ENCODE data around the gene CCNK. TPM values are rescaled to one million over a fixed set of nuclear protein-coding genes. Genes with fewer than 3 reads are reported as not detected.

The CCNK gene
- total RNA-seq, 1 donor from 2014 or later, result 64.8 TPM

DNA sequence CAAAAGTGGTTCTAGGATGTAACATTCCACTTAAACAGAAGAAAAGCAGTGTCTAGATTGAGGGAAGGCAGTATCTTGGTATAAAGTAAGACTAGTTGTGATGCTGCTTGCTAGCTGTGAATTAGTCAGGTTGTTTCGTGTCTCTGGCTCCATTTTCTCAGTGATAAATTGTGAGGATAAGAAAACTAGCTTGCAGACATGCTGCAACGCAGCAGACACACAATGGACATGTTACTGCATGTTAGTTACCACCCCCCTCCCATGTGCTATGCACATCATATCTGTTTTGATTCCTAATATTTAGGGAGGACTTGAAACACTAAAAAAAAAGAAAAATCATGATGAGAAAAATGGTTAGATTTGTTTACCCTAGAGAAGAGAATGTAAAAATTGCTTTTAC, 2.9 kb downstream of the CCNK start:
- Mint-ChIP-seq H3K4me1 (ENCODE audit: low read depth) (peaks cover 29% of the 10 kb centered on the region), H3K27ac (no peak overlapping the region), H3K4me3 (ENCODE audit: low read depth) (no peak overlapping the region), H3K36me3 (ENCODE audit: insufficient read depth) (no peaks in the 10 kb centered on the region), H3K27me3 (no peaks in the 10 kb centered on the region), H3K9me3 (ENCODE audit: low read depth) (no peaks in the 10 kb centered on the region)
- TF ChIP-seq, protein P1, sequence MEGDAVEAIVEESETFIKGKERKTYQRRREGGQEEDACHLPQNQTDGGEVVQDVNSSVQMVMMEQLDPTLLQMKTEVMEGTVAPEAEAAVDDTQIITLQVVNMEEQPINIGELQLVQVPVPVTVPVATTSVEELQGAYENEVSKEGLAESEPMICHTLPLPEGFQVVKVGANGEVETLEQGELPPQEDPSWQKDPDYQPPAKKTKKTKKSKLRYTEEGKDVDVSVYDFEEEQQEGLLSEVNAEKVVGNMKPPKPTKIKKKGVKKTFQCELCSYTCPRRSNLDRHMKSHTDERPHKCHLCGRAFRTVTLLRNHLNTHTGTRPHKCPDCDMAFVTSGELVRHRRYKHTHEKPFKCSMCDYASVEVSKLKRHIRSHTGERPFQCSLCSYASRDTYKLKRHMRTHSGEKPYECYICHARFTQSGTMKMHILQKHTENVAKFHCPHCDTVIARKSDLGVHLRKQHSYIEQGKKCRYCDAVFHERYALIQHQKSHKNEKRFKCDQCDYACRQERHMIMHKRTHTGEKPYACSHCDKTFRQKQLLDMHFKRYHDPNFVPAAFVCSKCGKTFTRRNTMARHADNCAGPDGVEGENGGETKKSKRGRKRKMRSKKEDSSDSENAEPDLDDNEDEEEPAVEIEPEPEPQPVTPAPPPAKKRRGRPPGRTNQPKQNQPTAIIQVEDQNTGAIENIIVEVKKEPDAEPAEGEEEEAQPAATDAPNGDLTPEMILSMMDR (IDR thresholded peaks at IDR 0.05; ENCODE audit: unreplicated experiment), result no peak
- no peak for DNase-seq (ENCODE audit: low spot score, unreplicated experiment)

DNA sequence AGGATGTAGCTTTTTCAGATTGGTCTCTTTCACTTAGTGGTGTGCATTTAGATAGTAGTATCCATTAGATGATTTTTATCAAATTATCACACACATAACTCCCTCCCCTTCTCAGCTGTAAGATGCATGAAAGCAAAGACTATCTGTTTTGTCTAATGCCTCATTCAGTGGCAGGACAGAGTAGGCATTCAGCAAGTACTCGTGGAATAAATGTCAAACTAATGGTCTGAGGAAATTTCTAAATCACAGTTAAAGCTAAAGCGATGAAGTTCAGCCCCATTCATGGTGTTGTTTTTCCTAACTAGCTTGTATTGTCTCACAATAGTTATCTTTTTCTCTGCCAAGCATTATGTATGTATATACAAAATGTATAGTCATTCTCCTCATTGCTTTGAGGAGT, 16.1 kb downstream of the CCNK start:
- no peak overlapping the region for H3K27ac Mint-ChIP-seq
- peaks cover 14% of the 10 kb centered on the region for H3K36me3 Mint-ChIP-seq (ENCODE audit: insufficient read depth)
- H3K4me3 Mint-ChIP-seq (ENCODE audit: low read depth), result no peak overlapping the region
- TF ChIP-seq, protein P1 (IDR thresholded peaks at IDR 0.05; ENCODE audit: unreplicated experiment), result no peak
- no peak for DNase-seq (ENCODE audit: low spot score, unreplicated experiment)
- H3K27me3 Mint-ChIP-seq, result no peaks in the 10 kb centered on the region
- H3K4me1 Mint-ChIP-seq (ENCODE audit: low read depth), result peaks cover 6% of the 10 kb centered on the region
- H3K9me3 Mint-ChIP-seq (ENCODE audit: low read depth), result no peaks in the 10 kb centered on the region

DNA sequence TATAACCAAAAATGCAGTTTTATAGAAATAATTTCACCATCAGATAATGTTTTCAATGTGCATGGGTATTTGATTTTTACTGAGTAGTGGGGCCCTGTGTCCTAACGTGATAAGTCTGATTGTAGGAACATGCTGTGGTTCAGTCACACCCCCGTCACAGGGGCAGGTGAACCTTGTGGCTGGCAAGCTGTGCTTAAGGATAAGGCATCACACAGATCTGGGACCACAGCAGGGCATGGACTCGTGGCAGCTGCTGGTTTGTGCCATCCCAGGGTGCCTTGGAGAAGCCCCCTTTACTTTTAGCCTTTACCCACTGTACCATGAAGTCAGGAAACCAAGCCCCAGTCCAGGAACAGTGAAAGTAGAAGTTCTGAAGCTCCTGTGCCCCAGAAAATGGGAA, 16.7 kb downstream of the CCNK start:
- Mint-ChIP-seq H3K27me3 (no peaks in the 10 kb centered on the region), H3K4me1 (ENCODE audit: low read depth) (peaks cover 6% of the 10 kb centered on the region), H3K36me3 (ENCODE audit: insufficient read depth) (peaks cover 14% of the 10 kb centered on the region), H3K27ac (peak overlapping the region; percentile 67), H3K4me3 (ENCODE audit: low read depth) (no peak overlapping the region), H3K9me3 (ENCODE audit: low read depth) (no peaks in the 10 kb centered on the region)
- TF ChIP-seq, protein P1 (IDR thresholded peaks at IDR 0.05; ENCODE audit: unreplicated experiment), result no peak
- DNase-seq (ENCODE audit: low spot score, unreplicated experiment), result no peak

DNA sequence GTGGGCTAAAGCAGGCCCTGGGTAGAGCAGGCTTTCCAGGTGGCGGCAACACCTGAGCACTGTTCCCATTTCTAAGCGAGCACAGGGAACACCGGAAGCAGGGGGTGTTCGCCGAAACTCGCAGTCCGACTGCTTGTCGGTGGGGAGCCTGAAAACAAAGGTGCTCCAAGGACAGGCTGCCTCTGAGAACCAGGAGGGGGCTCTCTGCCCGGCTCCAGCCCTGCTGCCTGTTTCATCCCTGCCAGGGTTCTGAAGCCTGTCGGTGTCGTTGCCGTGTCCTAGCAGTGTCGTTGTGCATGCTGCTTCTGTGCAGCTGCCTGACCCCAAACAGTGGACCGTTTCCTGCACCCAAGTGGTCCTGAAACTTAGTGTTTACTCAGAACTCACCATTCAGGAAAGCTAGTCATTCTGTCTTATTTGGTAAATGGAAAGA, 21.8 kb downstream of the CCNK start:
- Mint-ChIP-seq H3K27ac (no peak overlapping the region), H3K4me1 (ENCODE audit: low read depth) (peaks cover 6% of the 10 kb centered on the region), H3K4me3 (ENCODE audit: low read depth) (no peak overlapping the region), H3K9me3 (ENCODE audit: low read depth) (no peaks in the 10 kb centered on the region), H3K27me3 (no peaks in the 10 kb centered on the region), H3K36me3 (ENCODE audit: insufficient read depth) (peaks cover 32% of the 10 kb centered on the region)
- DNase-seq (ENCODE audit: low spot score, unreplicated experiment), result no peak
- TF ChIP-seq, protein P1 (IDR thresholded peaks at IDR 0.05; ENCODE audit: unreplicated experiment), result no peak

DNA sequence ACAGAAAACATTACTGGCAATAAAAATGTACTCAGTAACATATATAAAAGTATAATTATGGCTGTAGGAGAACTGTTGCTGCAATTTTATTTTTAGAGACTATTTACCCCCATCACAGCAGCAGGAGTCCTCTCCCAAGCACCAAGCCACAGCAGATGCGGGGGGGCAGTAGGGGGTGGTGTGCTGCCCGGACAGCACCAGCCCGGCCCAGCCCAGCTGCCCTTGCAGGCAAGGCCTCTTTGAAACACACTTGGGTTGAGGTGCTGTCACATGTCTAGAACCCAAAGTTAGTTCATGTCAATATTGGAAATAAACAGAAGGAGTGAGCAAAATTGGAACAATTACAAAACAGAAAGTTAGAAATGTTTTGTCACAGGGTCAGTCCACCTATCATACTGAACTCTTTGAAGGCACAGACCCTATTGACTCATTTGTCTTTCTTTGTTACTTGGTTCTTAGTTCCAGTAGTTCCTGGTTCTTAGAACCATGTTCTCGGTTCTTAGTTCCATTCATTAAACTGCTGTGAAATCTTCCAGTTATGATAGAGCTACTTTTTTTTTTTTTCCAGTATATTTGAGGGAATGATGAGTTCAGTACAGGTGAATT, 22.7 kb downstream of the CCNK start:
- Mint-ChIP-seq H3K27me3 (no peaks in the 10 kb centered on the region), H3K27ac (no peak overlapping the region), H3K36me3 (ENCODE audit: insufficient read depth) (peaks cover 34% of the 10 kb centered on the region), H3K4me1 (ENCODE audit: low read depth) (no peaks in the 10 kb centered on the region), H3K4me3 (ENCODE audit: low read depth) (no peak overlapping the region), H3K9me3 (ENCODE audit: low read depth) (no peaks in the 10 kb centered on the region)
- TF ChIP-seq, protein P1 (IDR thresholded peaks at IDR 0.05; ENCODE audit: unreplicated experiment), result no peak
- DNase-seq (ENCODE audit: low spot score, unreplicated experiment), result no peak

Data from progenitor cell of endocrine pancreas (in vitro differentiated cells).